Stimulated activated CD4-positive, alpha-beta T cell treated with anti-CD3 and anti-CD28 coated beads, TNF-alpha, amount 100 ng/mL, for 24 hours (primary cell): ENCODE results near the gene S100A13.

Experiments used
- DNase-seq, 3 experiments: peaks; one replicate each; pipeline ENCODE4 v3.0.0-alpha.2; 2020; ENCODE audit warnings: low read depth in 3 of 3

S100A13 gene

DNA sequence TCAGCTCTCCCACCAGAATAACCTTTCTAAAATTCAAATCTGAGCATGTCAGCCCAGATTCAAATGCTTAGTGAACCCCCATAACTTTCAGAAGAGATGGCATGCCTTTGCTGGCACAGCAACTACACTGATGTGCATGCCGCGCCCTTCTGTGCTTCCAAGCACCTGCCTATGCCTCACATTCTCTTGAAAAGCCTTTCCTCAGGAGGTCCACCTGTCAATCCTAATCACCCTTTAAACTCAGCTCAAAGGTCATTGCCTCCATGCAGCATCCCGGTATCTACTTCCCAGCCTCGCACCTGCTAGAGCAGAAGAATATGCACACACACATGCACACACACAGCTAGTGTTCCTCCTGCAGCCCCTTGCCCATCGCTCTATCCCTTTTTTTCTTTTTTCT is 56.4 kb downstream of the S100A13 start:
- no peak for DNase-seq

DNA sequence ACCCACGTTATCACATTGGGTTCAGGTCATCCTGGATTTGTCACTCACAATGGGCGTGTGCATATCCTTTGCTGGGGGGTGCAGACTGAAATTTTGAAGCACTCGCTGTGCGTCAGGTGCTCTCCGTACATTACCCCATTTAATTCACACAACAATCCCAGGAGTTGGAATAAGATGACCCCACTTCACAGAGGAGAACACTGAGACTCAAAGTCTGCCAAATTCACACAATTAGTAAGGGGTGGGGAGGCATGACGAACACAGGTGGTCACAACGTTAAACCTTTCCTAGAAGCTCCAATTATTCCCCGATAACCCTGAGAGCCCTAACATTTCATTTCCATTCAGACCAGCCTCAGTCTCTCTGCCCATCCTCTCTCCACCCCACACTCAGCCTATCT is 57.8 kb downstream of the S100A13 start:
- DNase-seq, result no peak
